A673 (cell line): Measurements from ENCODE around the gene LRRC8C. TPM values are rescaled to one million over a fixed set of nuclear protein-coding genes. Genes with fewer than 3 reads are reported as not detected.

ENCODE experiments used
- BruUV-seq: library from RNA; stranded (reverse); fragments of 400-500 nt; replicated peaks from 2 replicates; lab custom pipeline; 2021; lab: Mats Ljungman, UMichigan
- CTCF ChIA-PET: fragments of 300-600 bp; sonication (Branson Sonifier 250); formaldehyde crosslinking; loops from one replicate; lab custom pipeline; 2022; ENCODE audit warnings: antibody characterized with exemption; lab: Charles Lee
- POLR2A ChIA-PET: fragments of 300-600 bp; sonication (Branson Sonifier 250); formaldehyde crosslinking; loops from one replicate; lab custom pipeline; 2022; ENCODE audit warnings: antibody characterized with exemption; ENCODE audit not compliant: low non-redundant PET; lab: Charles Lee
- DNase-seq: peaks from one replicate; pipeline ENCODE4 v3.0.0-alpha.2; 2015; ENCODE audit warnings: low spot score
- H3K27ac ChIP-seq: fragments of 200-600 bp; sonication (generic); 2 replicates; pipeline ENCODE4 v1.5.1; 2016; ENCODE audit warnings: mixed run types, low read depth, mild to moderate bottlenecking, mixed read lengths, antibody characterized with exemption, low read length; ENCODE audit not compliant: poor library complexity, severe bottlenecking
- H3K27me3 ChIP-seq: fragments of 200-600 bp; sonication (generic); replicated peaks from 2 replicates; pipeline ENCODE4 v1.6.1; 2017; ENCODE audit warnings: mixed run types, low read depth, mild to moderate bottlenecking, mixed read lengths, antibody characterized with exemption, low read length; ENCODE audit not compliant: insufficient read depth, poor library complexity
- H3K36me3 ChIP-seq: fragments of 200-600 bp; sonication (generic); 2 replicates; pipeline ENCODE4 v1.6.1; 2016; ENCODE audit warnings: mixed run types, mild to moderate bottlenecking, mixed read lengths, antibody characterized with exemption, low read length; ENCODE audit not compliant: insufficient read depth, poor library complexity, severe bottlenecking
- H3K4me1 ChIP-seq: fragments of 200-600 bp; sonication (generic); 2 replicates; pipeline ENCODE4 v1.6.1; 2017; ENCODE audit warnings: mixed run types, mild to moderate bottlenecking, mixed read lengths, antibody characterized with exemption, low read length; ENCODE audit not compliant: insufficient read depth, poor library complexity, severe bottlenecking
- H3K4me3 ChIP-seq: fragments of 200-600 bp; sonication (generic); 2 replicates; pipeline ENCODE4 v1.5.1; 2016; ENCODE audit warnings: low read depth, mixed run types, mild to moderate bottlenecking, mixed read lengths, low read length; ENCODE audit not compliant: poor library complexity, severe bottlenecking
- H3K9me3 ChIP-seq: fragments of 200-600 bp; sonication (generic); 2 replicates; pipeline ENCODE4 v1.6.1; 2016; ENCODE audit warnings: mixed run types, low read depth, mild to moderate bottlenecking, mixed read lengths, antibody characterized with exemption, low read length; ENCODE audit not compliant: poor library complexity, severe bottlenecking
- CTCF ChIP-seq: fragments of 300-800, 200-600 bp; sonication (generic); conservative IDR thresholded peaks from 2 replicates; pipeline ENCODE4 v1.5.1; 2017; ENCODE audit warnings: low read depth, mild to moderate bottlenecking, antibody characterized with exemption, low read length, moderate library complexity, mixed read lengths
- EZH2 ChIP-seq: fragments of 200-600 bp; sonication (generic); IDR thresholded peaks from 2 replicates; pipeline ENCODE4 v1.6.1; 2017; ENCODE audit warnings: borderline replicate concordance, low read depth, mild to moderate bottlenecking, mixed read lengths, antibody characterized with exemption, low read length; ENCODE audit not compliant: poor library complexity, severe bottlenecking
- intact Hi-C: fragments of 100-400 bp; cut with micrococcal nuclease; formaldehyde crosslinking; loops from one replicate; pipeline ENCODE4 v1.10.0; 2022; ENCODE audit not compliant: unreplicated experiment
- total RNA-seq: library from RNA; stranded (reverse); gene quantifications from 2 replicates; pipeline ENCODE4 v1.2.3, GENCODE V29; 2021

LRRC8C gene
- total RNA-seq, 1 experiment from 2014 or later, result 6.9 TPM

GRCh38 chr1:89739013-89739843 lies 106.3 kb downstream of the LRRC8C start:
- Histone ChIP-seq H3K9me3 (no peaks in the 10 kb centered on the region), H3K36me3 (no peaks in the 10 kb centered on the region), H3K4me1 (no peaks in the 10 kb centered on the region), H3K4me3 (no peak overlapping the region), H3K27ac (no peak overlapping the region), H3K27me3 (no peaks in the 10 kb centered on the region)
- CTCF ChIA-PET, result no interaction called here
- no TSS peak for BruUV-seq
- no peak for DNase-seq
- intact Hi-C loops, result no loop called here
- POLR2A ChIA-PET, result no interaction called here
- TF ChIP-seq EZH2 (no peak), CTCF (no peak)

- Histone ChIP-seq H3K27me3 (no peaks in the 10 kb centered on the region), H3K9me3 (no peaks in the 10 kb centered on the region), H3K4me1 (no peaks in the 10 kb centered on the region), H3K36me3 (no peaks in the 10 kb centered on the region), H3K4me3 (no peak overlapping the region), H3K27ac (no peak overlapping the region)
- no peak for DNase-seq
- intact Hi-C loops, result no loop called here
- BruUV-seq, result no TSS peak
- ChIA-PET POLR2A (no interaction called here), CTCF (no interaction called here)
- no peak for TF ChIP-seq EZH2
- no peak for TF ChIP-seq CTCF
Measured at GRCh38 chr1:89739844-89740216, 106.9 kb downstream of the LRRC8C start.

GRCh38 chr1:89743788-89744187 lies 110.9 kb downstream of the LRRC8C start:
- BruUV-seq, result no TSS peak
- H3K27me3 ChIP-seq, result no peaks in the 10 kb centered on the region
- intact Hi-C loops, result no loop called here
- H3K4me1 ChIP-seq, result no peaks in the 10 kb centered on the region
- no peak for TF ChIP-seq EZH2
- TF ChIP-seq CTCF, result no peak
- H3K9me3 ChIP-seq, result no peaks in the 10 kb centered on the region
- POLR2A ChIA-PET, result no interaction called here
- no peaks in the 10 kb centered on the region for H3K36me3 ChIP-seq
- CTCF ChIA-PET, result no interaction called here
- no peak overlapping the region for H3K27ac ChIP-seq
- no peak overlapping the region for H3K4me3 ChIP-seq
- no peak for DNase-seq
